ENCODE data around the gene KLHL41.

Gene KLHL41

DNA sequence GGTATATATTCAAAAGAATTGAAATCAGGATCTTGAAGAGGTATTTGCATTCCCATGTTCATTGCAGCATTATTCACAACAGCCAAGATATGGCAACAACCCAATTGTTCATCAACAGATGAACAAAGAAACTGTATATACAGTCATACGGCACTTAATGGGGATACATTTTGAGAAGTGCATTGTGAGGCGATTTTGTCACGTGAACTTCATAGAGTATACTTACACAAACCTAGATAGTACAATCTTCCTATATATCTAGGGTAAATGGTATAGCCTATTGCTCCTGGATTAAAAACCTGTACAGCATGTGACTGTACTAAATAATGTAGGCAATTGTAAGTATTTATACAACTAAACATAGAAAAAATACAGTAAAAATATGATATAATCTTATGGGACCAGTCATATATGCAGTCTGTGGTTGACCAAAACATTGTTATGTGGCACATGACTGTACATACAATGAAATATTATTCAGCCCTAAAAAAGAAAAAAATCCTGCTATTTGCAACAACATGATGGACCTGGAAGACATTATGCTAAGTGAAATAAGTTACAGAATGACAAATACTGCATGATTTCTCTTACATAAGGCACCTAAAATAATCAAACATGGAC is 39.4 kb upstream of the KLHL41 start:
- no peak overlapping the region for H3K4me3 ChIP-seq (ENCODE audit: low read depth, low read length)
- TF ChIP-seq CTCF (IDR thresholded peaks at IDR 0.05; ENCODE audit: borderline replicate concordance, insufficient read depth, low read depth, low read length), result no peak

DNA sequence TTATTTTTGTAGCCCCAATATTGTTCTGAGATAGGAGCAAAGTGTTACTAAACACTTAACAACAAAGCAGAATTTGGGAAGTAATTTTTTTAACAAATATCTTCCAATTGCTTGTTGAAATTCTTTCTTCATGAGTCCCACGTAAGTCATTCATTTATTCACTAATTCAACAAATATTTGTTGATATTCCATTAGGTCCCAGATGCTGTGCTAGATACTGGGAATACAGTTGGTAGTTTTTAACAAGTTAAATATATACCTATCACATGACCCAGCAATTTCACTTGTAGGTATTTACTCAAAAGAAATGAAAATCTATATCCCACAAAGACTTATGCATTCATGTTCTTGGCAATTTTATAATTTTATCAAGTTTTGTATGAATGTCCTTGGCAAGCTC is 37.3 kb upstream of the KLHL41 start:
- H3K4me3 ChIP-seq (ENCODE audit: low read depth, low read length), result no peak overlapping the region
- no peak for TF ChIP-seq CTCF (IDR thresholded peaks at IDR 0.05; ENCODE audit: borderline replicate concordance, insufficient read depth, low read depth, low read length)

- no peak overlapping the region for H3K4me3 ChIP-seq (ENCODE audit: low read depth, low read length)
- no peak for TF ChIP-seq CTCF (IDR thresholded peaks at IDR 0.05; ENCODE audit: borderline replicate concordance, insufficient read depth, low read depth, low read length)
These were observed 33.0 kb upstream of the KLHL41 start for GRCh38 chr2:169476459-169476858.

- no peak for TF ChIP-seq CTCF (IDR thresholded peaks at IDR 0.05; ENCODE audit: borderline replicate concordance, insufficient read depth, low read depth, low read length)
- H3K4me3 ChIP-seq (ENCODE audit: low read depth, low read length), result no peak overlapping the region
These were observed 31.2 kb upstream of the KLHL41 start for GRCh38 chr2:169478339-169478738.

DNA sequence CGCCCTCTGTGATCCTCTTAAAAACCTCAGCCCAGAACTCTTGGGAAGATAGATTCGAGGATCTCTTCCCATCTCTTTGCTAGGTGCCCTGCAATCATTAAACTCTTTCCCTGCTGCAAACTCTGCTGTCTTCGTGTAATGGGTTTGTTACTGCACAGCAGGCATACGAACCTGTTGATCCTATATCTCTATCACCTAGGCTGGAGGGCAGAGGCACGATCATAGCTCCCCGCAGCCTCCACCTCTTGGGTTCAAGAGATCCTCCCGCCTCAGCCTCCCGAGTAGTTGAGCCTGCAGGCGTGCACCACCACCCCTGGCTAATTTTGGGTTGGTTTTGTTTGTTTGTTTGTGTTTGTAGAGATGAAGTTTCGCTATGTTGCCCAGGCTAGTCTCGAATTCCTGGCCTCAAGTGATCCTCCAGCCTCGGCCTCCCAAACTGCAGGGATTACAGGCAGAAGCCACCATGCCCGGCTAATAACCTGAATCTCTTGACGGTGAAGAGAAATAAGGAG is 30.7 kb upstream of the KLHL41 start:
- peak overlapping the region; percentile 70 for H3K4me3 ChIP-seq (ENCODE audit: low read depth, low read length)
- TF ChIP-seq CTCF (IDR thresholded peaks at IDR 0.05; ENCODE audit: borderline replicate concordance, insufficient read depth, low read depth, low read length), result no peak

- peak within 1 kb of the TSS; percentile 70 for H3K4me3 ChIP-seq (ENCODE audit: low read depth, low read length)
- peak; percentile 49; the same call in 1 of the 2 replicates for TF ChIP-seq CTCF (IDR thresholded peaks at IDR 0.05; ENCODE audit: borderline replicate concordance, insufficient read depth, low read depth, low read length)
These were observed 30.0 kb upstream of the KLHL41 start, which contains the start of gene BBS5 for GRCh38 chr2:169479257-169480078. Gene BBS5 (plus strand): TSS chr2:169479494. CDS start chr2:169479554, 60 bp downstream.
